ENCODE measurements around the gene CAMK2D.
"Not testable (repeated sequence)": the region's sequence is repeated elsewhere in the genome, so short reads cannot be mapped to it uniquely, and the experiment has no call there.

Gene CAMK2D

DNA sequence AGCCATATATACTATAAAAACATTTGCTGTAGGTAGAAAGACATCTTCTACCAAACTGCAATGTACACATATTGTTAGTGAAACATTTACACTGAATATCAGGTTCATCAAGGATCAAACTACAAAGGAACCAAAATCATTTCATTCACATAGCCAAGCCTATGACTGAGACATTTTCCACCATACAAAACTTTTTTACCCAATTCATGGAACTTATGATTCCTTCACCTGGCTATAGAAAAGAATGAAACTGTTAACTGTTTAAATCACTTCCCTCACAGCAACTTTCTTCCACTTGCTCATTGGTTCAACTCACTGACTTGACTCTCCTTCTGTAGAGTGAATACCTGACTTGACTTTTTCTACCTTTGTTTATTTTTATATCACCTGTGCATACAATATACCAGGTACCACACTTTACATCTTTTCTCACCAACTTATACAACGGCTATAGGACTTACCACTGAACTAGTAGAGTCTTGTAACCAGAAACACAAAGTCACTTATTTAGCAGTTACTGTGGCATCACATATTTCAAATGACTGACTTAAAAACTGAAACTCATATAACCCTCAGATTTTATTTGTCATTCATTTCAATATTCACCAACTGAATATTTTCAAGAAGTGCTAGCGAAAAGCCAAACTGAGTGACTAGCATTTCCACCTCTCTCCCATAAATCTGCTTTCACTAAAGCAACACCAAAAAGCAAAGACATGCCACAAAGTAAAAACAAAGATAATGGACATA lies 30.9 kb downstream of the CAMK2D start:
- DNase-seq (ENCODE audit: low read depth): no peak

GRCh38 chr4:113727802-113728201 lies 33.7 kb downstream of the CAMK2D start:
- DNase-seq (ENCODE audit: low read depth): no peak

DNA sequence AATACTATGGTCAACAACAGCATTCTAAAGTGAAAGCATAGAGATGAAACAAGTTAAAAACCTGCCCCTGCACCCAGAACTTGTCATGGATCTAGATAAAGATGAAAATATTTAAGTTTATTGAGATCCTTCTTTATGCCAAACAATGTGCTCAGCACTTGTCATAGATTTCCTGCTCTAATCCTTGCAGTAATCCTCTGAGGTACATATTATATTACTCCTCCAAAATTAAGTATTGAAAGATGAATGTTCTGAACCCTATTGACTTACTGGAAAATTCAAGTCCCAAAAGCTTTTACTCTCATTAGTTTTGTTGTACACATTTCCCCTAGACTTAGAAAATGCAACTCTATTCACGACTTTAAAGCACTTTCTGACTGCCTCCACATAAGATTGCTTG lies 35.6 kb downstream of the CAMK2D start:
- no peak for DNase-seq (ENCODE audit: low read depth)

DNA sequence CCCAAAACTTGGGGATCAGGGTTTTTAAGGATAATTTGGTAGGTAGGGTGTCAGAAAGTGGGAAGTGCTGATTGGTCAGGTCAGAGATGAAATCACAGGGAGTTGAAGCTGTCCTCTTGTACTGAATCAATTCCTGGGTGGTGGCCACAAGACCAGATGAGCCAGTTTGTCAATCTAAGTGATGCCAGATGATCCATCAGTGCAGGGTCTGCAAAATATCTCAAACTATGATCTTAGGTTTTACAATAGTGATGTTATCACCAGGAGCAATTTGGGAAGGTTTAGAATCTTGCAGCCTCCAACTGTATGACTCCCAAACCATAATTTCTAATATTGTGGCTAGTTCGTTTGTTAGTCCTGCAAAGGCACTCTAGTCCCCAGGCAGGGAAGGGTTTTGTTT lies 43.3 kb downstream of the CAMK2D start:
- DNase-seq (ENCODE audit: low read depth): no peak

GRCh38 chr4:113711883-113712662 lies 49.5 kb downstream of the CAMK2D start:
- no peak for DNase-seq (ENCODE audit: low read depth)

- DNase-seq (ENCODE audit: low read depth): no peak
Measured at GRCh38 chr4:113708250-113708649, 53.3 kb downstream of the CAMK2D start.

DNA sequence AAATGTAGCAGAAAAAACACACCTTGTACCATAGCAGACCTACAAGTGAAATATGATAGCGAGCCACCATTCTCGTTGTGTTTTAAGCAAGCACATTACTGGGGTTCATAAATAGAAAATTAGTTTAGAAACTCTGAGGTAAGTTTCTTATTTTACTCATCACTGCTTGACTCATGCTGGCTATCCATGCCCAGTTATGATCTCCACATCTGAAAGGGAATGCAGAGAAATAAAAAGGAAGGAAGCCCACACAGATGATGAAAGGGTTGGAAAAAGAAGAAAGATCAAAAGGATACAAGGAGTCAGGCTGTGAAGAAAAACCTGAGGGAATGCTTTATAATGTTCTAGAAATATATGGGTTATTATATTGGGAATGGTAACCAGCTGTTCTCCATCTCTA lies 54.5 kb downstream of the CAMK2D start:
- DNase-seq (ENCODE audit: low read depth): peak; percentile 36

GRCh38 chr4:113705097-113705496 lies 56.4 kb downstream of the CAMK2D start:
- not testable (repeated sequence) for DNase-seq (ENCODE audit: low read depth)

DNA sequence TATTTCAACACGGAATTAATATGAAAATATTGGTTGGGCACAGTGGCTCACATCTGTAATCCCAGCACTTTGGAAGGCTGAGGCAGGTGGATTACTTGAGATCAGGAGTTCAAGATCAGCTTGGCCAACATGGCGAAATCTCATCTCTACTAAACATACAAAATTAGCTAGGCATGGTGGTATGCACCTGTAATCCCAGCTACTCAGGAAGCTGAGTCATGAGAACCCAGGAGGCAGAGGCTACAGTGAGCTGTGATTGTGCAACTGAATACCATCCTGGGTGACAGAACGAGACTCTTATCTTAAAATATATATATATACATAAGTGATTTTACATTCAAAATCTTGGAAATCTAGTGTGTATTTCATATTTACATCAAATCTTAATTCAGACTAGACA lies 58.9 kb downstream of the CAMK2D start:
- DNase-seq (ENCODE audit: low read depth): not testable (repeated sequence)

- DNase-seq (ENCODE audit: low read depth): no peak
Measured at GRCh38 chr4:113701169-113701568, 60.4 kb downstream of the CAMK2D start.

DNA sequence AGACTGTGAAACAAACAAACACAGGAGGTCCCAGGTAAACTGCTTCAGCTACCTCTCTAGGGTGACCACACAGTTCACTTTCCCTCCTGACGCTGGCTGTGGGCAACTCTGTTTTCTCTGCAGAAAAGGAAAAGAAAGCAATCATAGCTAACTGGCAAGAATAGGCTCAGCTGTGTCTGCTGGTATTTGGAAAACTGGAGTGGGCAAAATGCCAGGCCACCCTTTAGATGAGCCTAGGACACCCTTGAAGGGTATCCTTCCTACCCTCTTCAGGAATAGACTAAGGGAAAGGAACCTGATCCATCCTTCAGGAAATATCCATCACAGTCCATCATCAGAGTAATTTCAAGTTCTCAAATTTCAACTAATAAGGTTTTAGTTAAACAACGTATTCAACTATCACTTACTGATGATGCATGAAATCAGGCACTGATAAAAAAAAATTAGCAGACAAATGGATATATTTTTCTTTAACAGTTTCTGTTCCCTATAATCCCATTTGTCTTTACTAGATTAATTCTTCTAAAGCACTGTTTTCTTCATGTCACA lies 60.9 kb downstream of the CAMK2D start:
- DNase-seq (ENCODE audit: low read depth): no peak

GRCh38 chr4:113699772-113700171 lies 61.8 kb downstream of the CAMK2D start:
- no peak for DNase-seq (ENCODE audit: low read depth)

DNA sequence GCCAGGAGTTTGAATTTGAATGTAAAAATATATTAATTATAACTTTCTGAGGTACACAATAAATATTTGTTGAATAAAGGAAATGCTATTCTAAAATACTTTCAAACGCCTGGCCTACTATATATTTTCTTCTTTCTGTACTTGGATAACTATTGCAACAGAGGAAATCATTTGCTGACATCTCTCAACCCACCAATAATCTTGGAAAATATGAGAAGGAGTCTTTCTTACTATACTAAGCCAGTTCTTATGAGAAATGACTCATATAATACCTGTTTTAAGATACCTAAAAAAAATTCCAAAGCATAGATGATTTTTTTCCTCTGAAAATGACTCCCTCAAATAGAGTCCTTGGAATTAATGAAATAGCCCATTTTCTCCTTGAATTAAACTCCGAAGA lies 64.1 kb downstream of the CAMK2D start:
- DNase-seq (ENCODE audit: low read depth): no peak

GRCh38 chr4:113695328-113696169 lies 66.0 kb downstream of the CAMK2D start:
- no peak for DNase-seq (ENCODE audit: low read depth)

- no peak for DNase-seq (ENCODE audit: low read depth)
Measured at GRCh38 chr4:113694008-113694407, 67.5 kb downstream of the CAMK2D start.

- no peak for DNase-seq (ENCODE audit: low read depth)
Measured at GRCh38 chr4:113692809-113693411, 68.6 kb downstream of the CAMK2D start.

- no peak for DNase-seq (ENCODE audit: low read depth)
Measured at GRCh38 chr4:113691676-113692075, 69.9 kb downstream of the CAMK2D start.

DNA sequence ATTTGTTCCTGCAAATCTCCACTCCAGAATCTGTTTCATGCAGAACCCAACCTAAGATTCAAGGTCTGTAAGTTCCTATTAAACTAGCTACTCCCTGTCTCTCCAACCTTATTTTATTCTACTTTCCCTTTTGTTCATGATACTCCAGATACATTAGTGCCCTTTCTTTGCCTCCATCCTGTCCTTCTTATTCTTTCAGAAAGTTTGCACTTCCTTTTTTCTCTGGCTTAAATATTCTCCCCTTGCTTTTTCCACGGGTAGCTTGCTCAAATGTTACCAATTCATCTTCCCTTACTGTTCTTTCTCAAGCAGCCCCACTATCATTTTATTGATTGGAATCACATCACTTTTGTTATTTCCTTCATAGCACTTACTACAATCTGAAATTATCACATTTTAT lies 72.1 kb downstream of the CAMK2D start:
- DNase-seq (ENCODE audit: low read depth): no peak

DNA sequence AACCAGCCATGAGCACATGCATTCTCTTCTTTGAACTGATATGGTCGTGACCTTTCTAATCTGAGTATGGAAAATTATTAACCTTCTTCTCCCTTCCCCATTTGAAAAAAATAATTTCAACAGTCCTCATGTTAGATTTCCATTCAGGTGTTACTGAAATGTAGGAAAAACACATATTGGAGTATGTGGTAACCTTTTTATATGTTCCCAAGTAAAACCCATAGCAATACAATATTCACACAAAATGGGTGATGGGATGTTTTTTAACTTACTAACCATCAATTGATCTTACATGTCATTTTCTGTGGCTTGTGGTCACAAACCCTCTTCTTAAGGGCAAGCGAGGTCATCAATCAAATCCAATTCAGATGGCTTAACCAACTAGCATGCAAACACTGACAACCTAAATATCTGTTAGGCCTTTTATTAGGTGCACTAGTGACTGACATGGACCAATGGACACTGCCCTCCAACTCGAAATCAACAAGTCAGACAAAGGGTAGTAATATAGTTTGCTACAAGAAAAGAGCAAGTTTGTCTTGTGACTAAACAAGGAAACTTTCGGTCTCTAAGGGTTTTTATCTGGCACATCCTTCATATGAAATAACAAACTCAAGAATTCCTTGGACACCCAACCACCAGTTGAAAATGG lies 74.3 kb downstream of the CAMK2D start:
- DNase-seq (ENCODE audit: low read depth): peak; percentile 66

DNA sequence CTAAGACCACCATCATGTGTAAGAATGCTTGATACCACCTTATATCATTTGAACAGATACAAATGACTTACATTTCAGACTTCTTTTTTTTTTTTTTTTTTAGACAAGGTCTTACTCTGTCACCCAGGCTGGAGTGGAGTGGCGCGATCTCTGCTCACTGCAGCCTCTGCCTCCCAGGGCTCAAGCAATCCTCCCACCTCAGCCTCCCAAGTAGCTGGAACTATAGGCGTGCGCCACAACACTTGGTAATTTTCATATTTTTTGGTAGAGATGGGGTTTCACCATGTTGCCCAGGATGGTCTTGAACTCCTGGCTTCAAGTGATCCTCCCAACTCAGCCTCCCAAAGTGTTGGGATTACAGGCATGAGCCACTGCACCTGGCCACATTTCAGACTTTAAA lies 76.4 kb downstream of the CAMK2D start:
- DNase-seq (ENCODE audit: low read depth): not testable (repeated sequence)

DNA sequence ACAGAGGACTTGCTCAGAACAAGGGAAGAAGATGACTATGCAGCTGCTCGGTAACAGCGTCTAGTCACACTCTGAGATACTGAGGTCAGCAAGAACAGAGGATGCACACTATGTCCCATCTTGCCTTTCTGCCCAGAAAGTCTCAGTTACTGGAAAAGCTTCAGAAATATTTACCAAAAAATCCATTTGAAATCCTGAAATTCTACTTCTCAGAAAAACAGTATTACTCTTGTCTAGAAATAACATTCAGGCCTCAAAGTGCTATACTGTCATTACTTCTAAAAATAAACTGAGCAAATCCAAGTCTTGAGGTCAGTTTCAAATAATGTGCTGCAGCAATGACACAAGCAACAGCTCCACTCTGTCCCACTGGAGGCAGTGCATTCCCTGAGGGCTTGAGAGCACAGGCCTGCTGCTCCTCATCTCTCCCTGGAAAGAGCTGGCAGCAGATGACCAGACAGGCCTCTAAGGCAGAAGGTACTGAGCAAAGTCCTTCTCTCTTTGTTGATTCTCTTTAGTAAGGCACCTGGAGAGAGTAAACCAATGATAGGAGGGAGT lies 76.9 kb downstream of the CAMK2D start:
- peak; percentile 61 for DNase-seq (ENCODE audit: low read depth)
